Measurements from ENCODE around the gene SRP14.

The SRP14 gene

GRCh38 chr15:40038638-40039543, at the start of gene SRP14:
TSS of gene SRP14 (minus strand) at chr15:40039181. CDS start at chr15:40039116, 65 bp downstream.
- H3K9me3 ChIP-seq (ENCODE audit: control insufficient read depth in 5 of 5, low read length in 5 of 5), result no peaks in the 10 kb centered on the region
- peaks cover 28 to 35% (median 30%) of the 10 kb centered on the region in 5 donors for H3K36me3 ChIP-seq (ENCODE audit: control insufficient read depth in 5 of 5, insufficient read depth in 5 of 5, low read length in 5 of 5)
- H3K4me3 ChIP-seq (ENCODE audit: low read depth in 1 of 5, low read length in 5 of 5), result peak within 1 kb of the TSS; percentile 91 to 96 (median 92)
- H3K27me3 ChIP-seq (ENCODE audit: control insufficient read depth in 5 of 5, insufficient read depth in 4 of 5, low read length in 5 of 5), result no peaks in the 10 kb centered on the region
- peaks cover 3 to 24% (median 17%) of the 10 kb centered on the region in 5 donors for H3K4me1 ChIP-seq (ENCODE audit: control insufficient read depth in 5 of 5, insufficient read depth in 5 of 5, low read length in 5 of 5)
- peak within 1 kb of the TSS; percentile 99 for H3K27ac ChIP-seq (ENCODE audit: low read depth, low read length)
- H3K9ac ChIP-seq (ENCODE audit: low read length in 5 of 5), result peak within 1 kb of the TSS; percentile 95 to 100 (median 99)

GRCh38 chr15:40087991-40088928, 49.3 kb upstream of the SRP14 start:
- Histone ChIP-seq H3K36me3 (ENCODE audit: control insufficient read depth in 5 of 5, insufficient read depth in 5 of 5, low read length in 5 of 5) (peaks cover 0 to 24% (median 14%) of the 10 kb centered on the region in 5 donors), H3K4me1 (ENCODE audit: control insufficient read depth in 5 of 5, insufficient read depth in 5 of 5, low read length in 5 of 5) (peaks cover 11 to 41% (median 39%) of the 10 kb centered on the region in 5 donors), H3K9me3 (ENCODE audit: control insufficient read depth in 5 of 5, low read length in 5 of 5) (no peaks in the 10 kb centered on the region), H3K9ac (ENCODE audit: low read length in 5 of 5) (no peak overlapping the region), H3K27me3 (ENCODE audit: control insufficient read depth in 5 of 5, insufficient read depth in 4 of 5, low read length in 5 of 5) (no peaks in the 10 kb centered on the region), H3K27ac (ENCODE audit: low read depth, low read length) (no peak overlapping the region), H3K4me3 (ENCODE audit: low read depth in 1 of 5, low read length in 5 of 5) (no peak overlapping the region)

GRCh38 chr15:40087068-40087810, 48.3 kb upstream of the SRP14 start:
- Histone ChIP-seq H3K4me1 (ENCODE audit: control insufficient read depth in 5 of 5, insufficient read depth in 5 of 5, low read length in 5 of 5) (peaks cover 10 to 41% (median 37%) of the 10 kb centered on the region in 5 donors), H3K36me3 (ENCODE audit: control insufficient read depth in 5 of 5, insufficient read depth in 5 of 5, low read length in 5 of 5) (peaks cover 0 to 24% (median 14%) of the 10 kb centered on the region in 5 donors), H3K4me3 (ENCODE audit: low read depth in 1 of 5, low read length in 5 of 5) (no peak overlapping the region), H3K27ac (ENCODE audit: low read depth, low read length) (no peak overlapping the region), H3K9me3 (ENCODE audit: control insufficient read depth in 5 of 5, low read length in 5 of 5) (no peaks in the 10 kb centered on the region), H3K27me3 (ENCODE audit: control insufficient read depth in 5 of 5, insufficient read depth in 4 of 5, low read length in 5 of 5) (no peaks in the 10 kb centered on the region), H3K9ac (ENCODE audit: low read length in 5 of 5) (no peak overlapping the region)

GRCh38 chr15:40085266-40085665, 46.3 kb upstream of the SRP14 start:
- peaks cover 15 to 53% (median 47%) of the 10 kb centered on the region in 5 donors for H3K4me1 ChIP-seq (ENCODE audit: control insufficient read depth in 5 of 5, insufficient read depth in 5 of 5, low read length in 5 of 5)
- no peaks in the 10 kb centered on the region for H3K27me3 ChIP-seq (ENCODE audit: control insufficient read depth in 5 of 5, insufficient read depth in 4 of 5, low read length in 5 of 5)
- no peak overlapping the region for H3K4me3 ChIP-seq (ENCODE audit: low read depth in 1 of 5, low read length in 5 of 5)
- no peak overlapping the region for H3K27ac ChIP-seq (ENCODE audit: low read depth, low read length)
- H3K9ac ChIP-seq (ENCODE audit: low read length in 5 of 5), result no peak overlapping the region
- H3K36me3 ChIP-seq (ENCODE audit: control insufficient read depth in 5 of 5, insufficient read depth in 5 of 5, low read length in 5 of 5), result peaks cover 0 to 10% (median 5%) of the 10 kb centered on the region in 5 donors
- H3K9me3 ChIP-seq (ENCODE audit: control insufficient read depth in 5 of 5, low read length in 5 of 5), result no peaks in the 10 kb centered on the region

- no peak overlapping the region for H3K4me3 ChIP-seq (ENCODE audit: low read depth in 1 of 5, low read length in 5 of 5)
- no peak overlapping the region for H3K9ac ChIP-seq (ENCODE audit: low read length in 5 of 5)
- H3K9me3 ChIP-seq (ENCODE audit: control insufficient read depth in 5 of 5, low read length in 5 of 5), result no peaks in the 10 kb centered on the region
- H3K27ac ChIP-seq (ENCODE audit: low read depth, low read length), result no peak overlapping the region
- H3K4me1 ChIP-seq (ENCODE audit: control insufficient read depth in 5 of 5, insufficient read depth in 5 of 5, low read length in 5 of 5), result peaks cover 15 to 53% (median 49%) of the 10 kb centered on the region in 5 donors
- H3K27me3 ChIP-seq (ENCODE audit: control insufficient read depth in 5 of 5, insufficient read depth in 4 of 5, low read length in 5 of 5), result no peaks in the 10 kb centered on the region
- peaks cover 0 to 4% (median 0%) of the 10 kb centered on the region in 5 donors for H3K36me3 ChIP-seq (ENCODE audit: control insufficient read depth in 5 of 5, insufficient read depth in 5 of 5, low read length in 5 of 5)
These were observed 45.7 kb upstream of the SRP14 start for GRCh38 chr15:40084650-40085049.

- Histone ChIP-seq H3K4me3 (ENCODE audit: low read depth in 1 of 5, low read length in 5 of 5) (peak overlapping the region; percentile 54 to 70 (median 58)), H3K36me3 (ENCODE audit: control insufficient read depth in 5 of 5, insufficient read depth in 5 of 5, low read length in 5 of 5) (no peaks in the 10 kb centered on the region), H3K9me3 (ENCODE audit: control insufficient read depth in 5 of 5, low read length in 5 of 5) (no peaks in the 10 kb centered on the region), H3K4me1 (ENCODE audit: control insufficient read depth in 5 of 5, insufficient read depth in 5 of 5, low read length in 5 of 5) (peaks cover 9 to 37% (median 33%) of the 10 kb centered on the region in 5 donors), H3K9ac (ENCODE audit: low read length in 5 of 5) (peak overlapping the region in 4 of 5 donors; percentile 45 to 89 (median 68)), H3K27me3 (ENCODE audit: control insufficient read depth in 5 of 5, insufficient read depth in 4 of 5, low read length in 5 of 5) (no peaks in the 10 kb centered on the region), H3K27ac (ENCODE audit: low read depth, low read length) (peak overlapping the region; percentile 89)
These were observed 43.4 kb upstream of the SRP14 start for GRCh38 chr15:40082195-40082883.

GRCh38 chr15:40081691-40082194, 42.8 kb upstream of the SRP14 start:
- H3K9ac ChIP-seq (ENCODE audit: low read length in 5 of 5), result peak overlapping the region in 4 of 5 donors; percentile 45 to 89 (median 68)
- H3K4me1 ChIP-seq (ENCODE audit: control insufficient read depth in 5 of 5, insufficient read depth in 5 of 5, low read length in 5 of 5), result peaks cover 9 to 37% (median 33%) of the 10 kb centered on the region in 5 donors
- no peaks in the 10 kb centered on the region for H3K36me3 ChIP-seq (ENCODE audit: control insufficient read depth in 5 of 5, insufficient read depth in 5 of 5, low read length in 5 of 5)
- H3K4me3 ChIP-seq (ENCODE audit: low read depth in 1 of 5, low read length in 5 of 5), result peak overlapping the region; percentile 54 to 70 (median 58)
- H3K27ac ChIP-seq (ENCODE audit: low read depth, low read length), result peak overlapping the region; percentile 89
- no peaks in the 10 kb centered on the region for H3K9me3 ChIP-seq (ENCODE audit: control insufficient read depth in 5 of 5, low read length in 5 of 5)
- H3K27me3 ChIP-seq (ENCODE audit: control insufficient read depth in 5 of 5, insufficient read depth in 4 of 5, low read length in 5 of 5), result no peaks in the 10 kb centered on the region

GRCh38 chr15:40080847-40081246, 41.9 kb upstream of the SRP14 start:
- Histone ChIP-seq H3K36me3 (ENCODE audit: control insufficient read depth in 5 of 5, insufficient read depth in 5 of 5, low read length in 5 of 5) (no peaks in the 10 kb centered on the region), H3K9ac (ENCODE audit: low read length in 5 of 5) (peak overlapping the region in 3 of 5 donors; percentile 41 to 75 (median 55)), H3K27me3 (ENCODE audit: control insufficient read depth in 5 of 5, insufficient read depth in 4 of 5, low read length in 5 of 5) (no peaks in the 10 kb centered on the region), H3K27ac (ENCODE audit: low read depth, low read length) (peak overlapping the region; percentile 89), H3K9me3 (ENCODE audit: control insufficient read depth in 5 of 5, low read length in 5 of 5) (no peaks in the 10 kb centered on the region), H3K4me1 (ENCODE audit: control insufficient read depth in 5 of 5, insufficient read depth in 5 of 5, low read length in 5 of 5) (peaks cover 9 to 37% (median 33%) of the 10 kb centered on the region in 5 donors), H3K4me3 (ENCODE audit: low read depth in 1 of 5, low read length in 5 of 5) (peak overlapping the region in 4 of 5 donors; percentile 45 to 70 (median 56))

All from subcutaneous abdominal adipose tissue (tissue), 5 donors.